K562 (cell line): ENCODE data around the gene GTF3C4. TPM values are rescaled to one million over a fixed set of nuclear protein-coding genes. Genes with fewer than 3 reads are reported as not detected.

Source experiments
- CBX3 ChIP-seq, 2 experiments: IDR thresholded peaks; 1 replicate in 1 of 2; 2 replicates in 1 of 2; pipeline ENCODE4 v1.6.1; 2012; ENCODE audit warnings: inconsistent platforms in 2 of 2, low read length in 2 of 2, borderline replicate concordance in 1 of 2, control low read depth in 1 of 2
- FOXK2 ChIP-seq, 2 experiments: fragments of 450-650 bp; IDR thresholded peaks in 1 of 2; conservative IDR thresholded peaks in 1 of 2; 2 replicates each; pipeline ENCODE4 v1.6.1; 2016; ENCODE audit warnings: low read depth in 2 of 2, mild to moderate bottlenecking in 1 of 2
- ILK ChIP-seq: fragments of 450-650 bp; IDR thresholded peaks from 2 replicates; pipeline ENCODE4 v1.6.1; 2016; ENCODE audit warnings: missing genetic modification characterization, low read depth, mild to moderate bottlenecking, missing compliant biosample characterization, moderate library complexity, borderline replicate concordance
- MIER1 ChIP-seq: fragments of 450-650 bp; IDR thresholded peaks from 2 replicates; pipeline ENCODE4 v1.6.1; 2016; ENCODE audit warnings: antibody characterized with exemption, mild to moderate bottlenecking, low read depth
- XRCC3 ChIP-seq: fragments of 450-650 bp; IDR thresholded peaks from 2 replicates; pipeline ENCODE4 v1.6.1; 2017; ENCODE audit warnings: mild to moderate bottlenecking, moderate library complexity
- ZBTB7A ChIP-seq: IDR thresholded peaks from 2 replicates; pipeline ENCODE4 v1.6.1; 2011; ENCODE audit warnings: low read depth, mild to moderate bottlenecking, low read length, moderate library complexity, borderline replicate concordance; ENCODE audit not compliant: control insufficient read depth
- ZNF311 ChIP-seq: fragments of 250-450 bp; sonication (Bioruptor Pico); IDR thresholded peaks from 2 replicates; pipeline ENCODE4 v1.4.0; 2020; ENCODE audit warnings: mild to moderate bottlenecking, moderate library complexity
- polyA plus RNA-seq, 8 experiments: library from polyadenylated mRNA; depleted of rRNA in 4 of 8; stranded (reverse) in 5 of 8; unstranded in 3 of 8; fragments of >200 nt; fragmentation: Nextera tagmentation in 2 of 8; fragmentation: Illumina TruSeq in 1 of 8; extraction: Ambion mirVana in 2 of 8; extraction: Trizol in 1 of 8; gene quantifications; 2 replicates each; pipeline versions ENCODE4 v1.2.1 to v1.2.3, GENCODE V29; 2011 to 2014; ENCODE audit warnings: inconsistent platforms in 1 of 8, missing spikeins in 1 of 8
- total RNA-seq, 7 experiments: library from RNA; depleted of rRNA in 6 of 7; stranded (reverse); fragments of >200 nt in 6 of 7; fragmentation: Illumina TruSeq in 2 of 7; extraction: Trizol in 2 of 7; gene quantifications; 2 replicates each; pipeline versions ENCODE4 v1.2.1 to v1.2.3, GENCODE V29; 2011 to 2021; ENCODE audit warnings: low replicate concordance in 1 of 7
- TF ChIP-seq, protein P1 (sequence below): IDR thresholded peaks from 2 replicates; pipeline ENCODE4 v1.6.1; 2016; ENCODE audit warnings: missing genetic modification characterization, missing compliant biosample characterization
- TF ChIP-seq, protein P2 (sequence below): IDR thresholded peaks from 2 replicates; pipeline ENCODE4 v1.6.1; 2011; ENCODE audit warnings: borderline replicate concordance, low read depth, mild to moderate bottlenecking, moderate library complexity, low read length; ENCODE audit not compliant: insufficient read depth, poor library complexity, severe bottlenecking
- TF ChIP-seq, protein P3 (sequence below): fragments of 250-450 bp; sonication (Bioruptor Pico); IDR thresholded peaks from 2 replicates; pipeline ENCODE4 v1.5.0; 2021
- TF ChIP-seq, protein P4 (sequence below): fragments of 250-450 bp; sonication (Bioruptor Pico); IDR thresholded peaks from 2 replicates; pipeline ENCODE4 v1.5.1; 2021; ENCODE audit warnings: mild to moderate bottlenecking

The GTF3C4 gene
- total and polyA plus RNA-seq, 9 of the 15 experiments (the other 6 are each of a cell fraction or from before 2014, with no cell fraction given), result 3.9 to 20.0 (median 12.2) TPM

DNA sequence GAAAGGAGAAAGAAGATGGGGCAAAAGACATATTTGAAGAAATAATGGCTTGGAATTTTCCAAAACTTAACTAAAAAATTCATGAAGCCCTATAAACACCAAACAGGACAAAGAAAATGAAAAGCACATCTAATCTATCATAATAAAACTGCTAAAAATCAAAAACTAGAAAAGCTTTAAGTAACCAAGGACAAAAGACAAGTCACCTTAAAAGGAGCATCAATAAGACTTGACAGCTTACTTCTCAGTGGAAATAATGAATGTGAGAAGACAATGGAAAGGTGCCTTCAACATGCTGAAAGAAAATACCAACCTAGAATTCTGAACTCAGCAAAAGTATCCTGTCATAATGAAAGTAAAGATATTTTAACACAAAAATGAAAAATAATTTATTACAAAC, 27.0 kb downstream of the GTF3C4 start (continued):
- TF ChIP-seq ILK (tag) (no peak), ZBTB7A (no peak), CBX3 (IDR thresholded peaks at IDR 0.05; ENCODE audit: borderline replicate concordance in 1 of 2, low read length in 2 of 2) (peak in 1 of 2 experiments; percentile 99; a peak in 2 of 3 replicates), ZNF311 (CRISPR knock-in tag) (no peak), FOXK2 (conservative IDR thresholded peaks at IDR 0.05 in 1 of 2, IDR thresholded peaks at IDR 0.05 in 1 of 2; ENCODE audit: low read depth in 2 of 2) (no peak), XRCC3 (0 out of 2 replicates have a peak, but pooled peaks have one; percentile 72), MIER1 (peak; percentile 64; the same call in 1 of the 2 replicates)
- TF ChIP-seq, protein P1, sequence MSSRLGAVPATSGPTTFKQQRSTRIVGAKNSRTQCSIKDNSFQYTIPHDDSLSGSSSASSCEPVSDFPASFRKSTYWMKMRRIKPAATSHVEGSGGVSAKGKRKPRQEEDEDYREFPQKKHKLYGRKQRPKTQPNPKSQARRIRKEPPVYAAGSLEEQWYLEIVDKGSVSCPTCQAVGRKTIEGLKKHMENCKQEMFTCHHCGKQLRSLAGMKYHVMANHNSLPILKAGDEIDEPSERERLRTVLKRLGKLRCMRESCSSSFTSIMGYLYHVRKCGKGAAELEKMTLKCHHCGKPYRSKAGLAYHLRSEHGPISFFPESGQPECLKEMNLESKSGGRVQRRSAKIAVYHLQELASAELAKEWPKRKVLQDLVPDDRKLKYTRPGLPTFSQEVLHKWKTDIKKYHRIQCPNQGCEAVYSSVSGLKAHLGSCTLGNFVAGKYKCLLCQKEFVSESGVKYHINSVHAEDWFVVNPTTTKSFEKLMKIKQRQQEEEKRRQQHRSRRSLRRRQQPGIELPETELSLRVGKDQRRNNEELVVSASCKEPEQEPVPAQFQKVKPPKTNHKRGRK (tag), result no peak
- TF ChIP-seq, protein P2, sequence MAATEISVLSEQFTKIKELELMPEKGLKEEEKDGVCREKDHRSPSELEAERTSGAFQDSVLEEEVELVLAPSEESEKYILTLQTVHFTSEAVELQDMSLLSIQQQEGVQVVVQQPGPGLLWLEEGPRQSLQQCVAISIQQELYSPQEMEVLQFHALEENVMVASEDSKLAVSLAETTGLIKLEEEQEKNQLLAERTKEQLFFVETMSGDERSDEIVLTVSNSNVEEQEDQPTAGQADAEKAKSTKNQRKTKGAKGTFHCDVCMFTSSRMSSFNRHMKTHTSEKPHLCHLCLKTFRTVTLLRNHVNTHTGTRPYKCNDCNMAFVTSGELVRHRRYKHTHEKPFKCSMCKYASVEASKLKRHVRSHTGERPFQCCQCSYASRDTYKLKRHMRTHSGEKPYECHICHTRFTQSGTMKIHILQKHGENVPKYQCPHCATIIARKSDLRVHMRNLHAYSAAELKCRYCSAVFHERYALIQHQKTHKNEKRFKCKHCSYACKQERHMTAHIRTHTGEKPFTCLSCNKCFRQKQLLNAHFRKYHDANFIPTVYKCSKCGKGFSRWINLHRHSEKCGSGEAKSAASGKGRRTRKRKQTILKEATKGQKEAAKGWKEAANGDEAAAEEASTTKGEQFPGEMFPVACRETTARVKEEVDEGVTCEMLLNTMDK, result no peak
- TF ChIP-seq, protein P3, sequence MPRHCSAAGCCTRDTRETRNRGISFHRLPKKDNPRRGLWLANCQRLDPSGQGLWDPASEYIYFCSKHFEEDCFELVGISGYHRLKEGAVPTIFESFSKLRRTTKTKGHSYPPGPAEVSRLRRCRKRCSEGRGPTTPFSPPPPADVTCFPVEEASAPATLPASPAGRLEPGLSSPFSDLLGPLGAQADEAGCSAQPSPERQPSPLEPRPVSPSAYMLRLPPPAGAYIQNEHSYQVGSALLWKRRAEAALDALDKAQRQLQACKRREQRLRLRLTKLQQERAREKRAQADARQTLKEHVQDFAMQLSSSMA (CRISPR knock-in tag), result no peak
- TF ChIP-seq, protein P4, sequence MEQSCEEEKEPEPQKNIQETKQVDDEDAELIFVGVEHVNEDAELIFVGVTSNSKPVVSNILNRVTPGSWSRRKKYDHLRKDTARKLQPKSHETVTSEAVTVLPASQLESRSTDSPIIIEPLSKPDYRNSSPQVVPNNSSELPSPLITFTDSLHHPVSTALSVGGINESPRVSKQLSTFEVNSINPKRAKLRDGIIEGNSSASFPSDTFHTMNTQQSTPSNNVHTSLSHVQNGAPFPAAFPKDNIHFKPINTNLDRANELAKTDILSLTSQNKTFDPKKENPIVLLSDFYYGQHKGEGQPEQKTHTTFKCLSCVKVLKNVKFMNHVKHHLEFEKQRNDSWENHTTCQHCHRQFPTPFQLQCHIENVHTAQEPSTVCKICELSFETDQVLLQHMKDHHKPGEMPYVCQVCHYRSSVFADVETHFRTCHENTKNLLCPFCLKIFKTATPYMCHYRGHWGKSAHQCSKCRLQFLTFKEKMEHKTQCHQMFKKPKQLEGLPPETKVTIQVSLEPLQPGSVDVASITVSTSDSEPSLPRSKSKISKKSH (CRISPR knock-in tag), result 0 out of 2 replicates have a peak, but pooled peaks have one; percentile 46
